Activated CD4-positive, alpha-beta T cell treated with anti-CD3 and anti-CD28 coated beads for 36 hours (primary cell): Measurements from ENCODE around the gene WDR35. TPM values are rescaled to one million over a fixed set of nuclear protein-coding genes. Genes with fewer than 3 reads are reported as not detected.

Source experiments
- ATAC-seq: fragments of 200-7000 bp; cut with Tn5 transposase; one replicate; pipeline ENCODE4 v1.10.0; 2021; ENCODE audit warnings: mild to moderate bottlenecking, moderate library complexity
- CTCF ChIA-PET: fragments of 350-600 bp; sonication (Branson Sonifier 250); formaldehyde crosslinking; loops from one replicate; lab custom pipeline; 2021; ENCODE audit warnings: antibody characterized with exemption; lab: Charles Lee
- POLR2A ChIA-PET: fragments of 350-600 bp; sonication (Branson Sonifier 250); formaldehyde crosslinking; loops from one replicate; lab custom pipeline; 2021; ENCODE audit warnings: antibody characterized with exemption, inconsistent platforms; lab: Charles Lee
- DNase-seq: peaks from one replicate; pipeline ENCODE4 v3.0.0-alpha.2; 2020
- H3K27ac Mint-ChIP-seq: one replicate; pipeline ENCODE4 v1.8.0; 2021; ENCODE audit warnings: mixed read lengths
- H3K27me3 Mint-ChIP-seq: one replicate; pipeline ENCODE4 v1.8.0; 2021; ENCODE audit warnings: mixed read lengths
- H3K36me3 Mint-ChIP-seq: one replicate; pipeline ENCODE4 v1.8.0; 2021; ENCODE audit warnings: low read depth, mixed read lengths
- H3K4me1 Mint-ChIP-seq: one replicate; pipeline ENCODE4 v1.8.0; 2021; ENCODE audit warnings: mixed read lengths
- H3K4me3 Mint-ChIP-seq: one replicate; pipeline ENCODE4 v1.8.0; 2021; ENCODE audit warnings: mild to moderate bottlenecking, moderate library complexity, mixed read lengths
- H3K9me3 Mint-ChIP-seq: one replicate; pipeline ENCODE4 v1.8.0; 2021; ENCODE audit warnings: low read depth, mixed read lengths
- intact Hi-C, 2 experiments: fragments of 100-400 bp; cut with DNase I in 1 of 2; cut with micrococcal nuclease in 1 of 2; formaldehyde crosslinking; loops; one replicate each; pipeline versions ENCODE4 v1.14.2 to v1.15.1; 2022 to 2024; cut with DNase I, micrococcal nuclease
- total RNA-seq, 2 experiments: library from RNA; stranded (reverse); gene quantifications; one replicate each; pipeline ENCODE4 v1.2.3, GENCODE V29; 2021

WDR35 gene
- total RNA-seq, 2 experiments from 2014 or later = 6.2 to 7.4 TPM

- Mint-ChIP-seq H3K4me1 (no peaks in the 10 kb centered on the region), H3K27me3 (no peaks in the 10 kb centered on the region), H3K36me3 (peaks cover 15% of the 10 kb centered on the region), H3K9me3 (no peaks in the 10 kb centered on the region), H3K27ac (no peak overlapping the region), H3K4me3 (no peak overlapping the region)
- no peak for ATAC-seq
- intact Hi-C loops = no loop called here
- CTCF ChIA-PET = interaction anchor here (0.9 kb wide), 1 partner anchor 10 kb away, joined by 3 read pairs; no protein-coding TSS in a partner anchor
- POLR2A ChIA-PET = no interaction called here
- no peak for DNase-seq
These were observed 75.5 kb downstream of the WDR35 start for GRCh38 chr2:19914266-19914975.

GRCh38 chr2:19911808-19912509 lies 77.9 kb downstream of the WDR35 start:
- Mint-ChIP-seq H3K9me3 (no peaks in the 10 kb centered on the region), H3K27me3 (no peaks in the 10 kb centered on the region), H3K36me3 (peaks cover 8% of the 10 kb centered on the region), H3K27ac (no peak overlapping the region), H3K4me3 (no peak overlapping the region), H3K4me1 (no peaks in the 10 kb centered on the region)
- ChIA-PET CTCF (interaction anchor here (0.8 kb wide), 1 partner anchor 125 kb away, joined by 3 read pairs; no protein-coding TSS in a partner anchor), POLR2A (no interaction called here)
- no peak for DNase-seq
- ATAC-seq = no peak
- intact Hi-C loops = no loop called here

GRCh38 chr2:19902216-19902740 lies 87.6 kb downstream of the WDR35 start:
- no peak for ATAC-seq
- Mint-ChIP-seq H3K4me1 (peaks cover 44% of the 10 kb centered on the region), H3K4me3 (peak overlapping the region; percentile 84), H3K9me3 (peaks cover 4% of the 10 kb centered on the region), H3K36me3 (peaks cover 12% of the 10 kb centered on the region), H3K27me3 (peaks cover 12% of the 10 kb centered on the region), H3K27ac (peak overlapping the region; percentile 93)
- intact Hi-C loops = loop anchor here (1.0 to 5.0 kb wide), 7 partner anchors 450 to 1342 kb away; partner anchors contain the start of genes LDAH (in 2 of the 2), PUM2 (in 1 of the 2) and RDH14 (in 1 of the 2)
- CTCF ChIA-PET = interaction anchor here (0.7 to 1.7 kb wide), 3 partner anchors 8 to 430 kb away, joined by 3 to 4 read pairs (median 4); no protein-coding TSS in a partner anchor
- POLR2A ChIA-PET = interaction anchor here (0.7 kb wide), 3 partner anchors 147 to 464 kb away, joined by 3 to 4 read pairs (median 4); no protein-coding TSS in a partner anchor
- DNase-seq = no peak

- H3K4me1 Mint-ChIP-seq = peaks cover 46% of the 10 kb centered on the region
- ChIA-PET POLR2A (interaction anchor here (0.8 kb wide), 1 partner anchor 150 kb away, joined by 3 read pairs; the partner anchor contains the start of gene LAPTM4A), CTCF (no interaction called here)
- DNase-seq (peak; percentile 95), ATAC-seq (peak; percentile 88)
- peaks cover 11% of the 10 kb centered on the region for H3K27me3 Mint-ChIP-seq
- intact Hi-C loops = loop anchor here (1.0 to 5.0 kb wide), 13 partner anchors 33 to 1341 kb away; partner anchors contain the start of genes LDAH (in 2 of the 2), PUM2 (in 2 of the 2), RDH14 (in 2 of the 2) and HS1BP3 (in 1 of the 2)
- H3K36me3 Mint-ChIP-seq = peaks cover 13% of the 10 kb centered on the region
- peak within 1 kb of the TSS; percentile 93 for H3K27ac Mint-ChIP-seq
- peaks cover 4% of the 10 kb centered on the region for H3K9me3 Mint-ChIP-seq
- H3K4me3 Mint-ChIP-seq = peak within 1 kb of the TSS; percentile 84
These were observed 88.3 kb downstream of the WDR35 start, which contains the start of gene TTC32 for GRCh38 chr2:19901442-19902215. TTC32 (minus strand) TSS chr2:19901983; CDS start chr2:19901854, 129 bp downstream.

DNA sequence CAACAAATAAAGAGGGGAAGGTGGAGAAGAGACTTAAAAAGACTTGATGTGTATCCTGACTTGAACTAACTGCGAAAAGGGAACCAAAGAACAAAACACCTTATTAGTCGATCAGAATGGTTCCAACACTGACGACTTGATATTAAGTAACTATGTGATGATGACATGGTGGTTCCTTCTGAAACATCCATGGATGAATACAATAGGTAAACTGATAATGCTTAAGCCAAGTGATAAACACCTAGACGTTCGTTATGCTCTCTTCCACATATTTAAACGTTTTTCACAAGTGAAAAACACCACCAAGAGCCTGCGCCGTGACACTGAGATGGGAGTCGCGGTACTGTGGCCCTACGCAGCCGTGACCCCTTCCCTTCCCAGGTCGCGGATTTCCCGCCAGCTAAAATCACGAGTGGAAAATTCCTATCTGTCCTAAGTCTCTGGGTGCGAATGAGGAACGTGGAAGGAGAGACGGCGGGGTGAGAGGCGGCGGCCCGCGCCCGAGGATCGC lies 88.9 kb downstream of the WDR35 start:
- H3K36me3 Mint-ChIP-seq = peaks cover 15% of the 10 kb centered on the region
- peaks cover 4% of the 10 kb centered on the region for H3K9me3 Mint-ChIP-seq
- ATAC-seq (no peak), DNase-seq (no peak)
- H3K27ac Mint-ChIP-seq = peak overlapping the region; percentile 93
- peak overlapping the region; percentile 84 for H3K4me3 Mint-ChIP-seq
- H3K27me3 Mint-ChIP-seq = peaks cover 8% of the 10 kb centered on the region
- intact Hi-C loops = loop anchor here (1.0 to 5.0 kb wide), 11 partner anchors 32 to 1341 kb away; partner anchors contain the start of genes PUM2 (in 2 of the 2), HS1BP3 (in 1 of the 2), LAPTM4A (in 1 of the 2) and LDAH (in 1 of the 2)
- ChIA-PET POLR2A (interaction anchor here (0.7 to 0.8 kb wide), 2 partner anchors 64 to 151 kb away, joined by 3 to 6 read pairs; partner anchors contain the start of gene LAPTM4A), CTCF (no interaction called here)
- H3K4me1 Mint-ChIP-seq = peaks cover 47% of the 10 kb centered on the region

- peak; percentile 32 for DNase-seq
- Mint-ChIP-seq H3K27me3 (peaks cover 5% of the 10 kb centered on the region), H3K4me3 (peak overlapping the region; percentile 84), H3K27ac (peak overlapping the region; percentile 93), H3K4me1 (peaks cover 54% of the 10 kb centered on the region), H3K9me3 (peaks cover 4% of the 10 kb centered on the region), H3K36me3 (peaks cover 21% of the 10 kb centered on the region)
- ATAC-seq = peak; percentile 11
- POLR2A ChIA-PET = interaction anchor here (0.7 to 1.1 kb wide), 3 partner anchors 65 to 151 kb away, joined by 3 to 6 read pairs (median 3); partner anchors contain the start of gene LAPTM4A
- CTCF ChIA-PET = interaction anchor here (0.7 to 0.9 kb wide), 4 partner anchors 11 to 115 kb away, joined by 3 to 4 read pairs (median 3); no protein-coding TSS in a partner anchor
- intact Hi-C loops = loop anchor here (2.0 to 5.0 kb wide), 8 partner anchors 31 to 922 kb away; partner anchors contain the start of genes HS1BP3 (in 1 of the 2), LAPTM4A (in 1 of the 2), LDAH (in 1 of the 2) and PUM2 (in 1 of the 2)
These were observed 89.6 kb downstream of the WDR35 start for GRCh38 chr2:19899985-19900930.

GRCh38 chr2:19898592-19899329 lies 91.1 kb downstream of the WDR35 start:
- DNase-seq (no peak), ATAC-seq (no peak)
- peak overlapping the region; percentile 12 for H3K4me3 Mint-ChIP-seq
- H3K9me3 Mint-ChIP-seq = no peaks in the 10 kb centered on the region
- H3K4me1 Mint-ChIP-seq = peaks cover 61% of the 10 kb centered on the region
- ChIA-PET CTCF (interaction anchor here (0.6 to 0.8 kb wide), 3 partner anchors 162 to 1403 kb away, joined by 3 read pairs; no protein-coding TSS in a partner anchor), POLR2A (no interaction called here)
- intact Hi-C loops = no loop called here
- peaks cover 22% of the 10 kb centered on the region for H3K36me3 Mint-ChIP-seq
- H3K27me3 Mint-ChIP-seq = no peaks in the 10 kb centered on the region
- H3K27ac Mint-ChIP-seq = peak overlapping the region; percentile 10

- peak overlapping the region; percentile 10 for H3K4me3 Mint-ChIP-seq
- ATAC-seq = no peak
- H3K27ac Mint-ChIP-seq = peak overlapping the region; percentile 63
These were observed 92.2 kb downstream of the WDR35 start for GRCh38 chr2:19897623-19898245.

More at GRCh38 chr2:19897623-19898245, 92.2 kb downstream of the WDR35 start:
- no peaks in the 10 kb centered on the region for H3K27me3 Mint-ChIP-seq
- ChIA-PET CTCF (interaction anchor here (0.5 to 0.8 kb wide), 2 partner anchors 107 to 820 kb away, joined by 3 read pairs; no protein-coding TSS in a partner anchor), POLR2A (no interaction called here)
- no peaks in the 10 kb centered on the region for H3K9me3 Mint-ChIP-seq
- DNase-seq = no peak
- H3K4me1 Mint-ChIP-seq = peaks cover 59% of the 10 kb centered on the region
- intact Hi-C loops = no loop called here
- peaks cover 25% of the 10 kb centered on the region for H3K36me3 Mint-ChIP-seq
